GM21723 (cell line): ENCODE results near the gene MCM10.

Experiments used
- ATAC-seq: cut with Tn5 transposase; IDR thresholded peaks from one replicate; pipeline ENCODE4 v1.9.1; 2021; ENCODE audit warnings: mild to moderate bottlenecking, moderate library complexity; ENCODE audit not compliant: unreplicated experiment

Gene MCM10

GRCh38 chr10:13163859-13164258, 2.5 kb downstream of the MCM10 start:
- ATAC-seq: no peak

GRCh38 chr10:13165177-13165576, 3.8 kb downstream of the MCM10 start:
- no peak for ATAC-seq

GRCh38 chr10:13167568-13167967, 6.2 kb downstream of the MCM10 start:
- ATAC-seq: no peak

GRCh38 chr10:13168781-13169180, 7.4 kb downstream of the MCM10 start:
- no peak for ATAC-seq

GRCh38 chr10:13173616-13174015, 12.3 kb downstream of the MCM10 start:
- no peak for ATAC-seq

- ATAC-seq: no peak
These were observed 19.4 kb downstream of the MCM10 start for GRCh38 chr10:13180788-13181187.

GRCh38 chr10:13182424-13182823, 21.1 kb downstream of the MCM10 start:
- ATAC-seq: no peak

- peak; percentile 56 for ATAC-seq
These were observed 22.3 kb downstream of the MCM10 start for GRCh38 chr10:13183625-13184024.

- no peak for ATAC-seq
These were observed 22.9 kb downstream of the MCM10 start for GRCh38 chr10:13184276-13184675.

- no peak for ATAC-seq
These were observed 23.6 kb downstream of the MCM10 start for GRCh38 chr10:13184730-13185514.

GRCh38 chr10:13187135-13187534, 25.8 kb downstream of the MCM10 start:
- ATAC-seq: no peak

GRCh38 chr10:13188593-13188992, 27.2 kb downstream of the MCM10 start:
- ATAC-seq: no peak

GRCh38 chr10:13189961-13190360, 28.6 kb downstream of the MCM10 start:
- ATAC-seq: no peak

- no peak for ATAC-seq
These were observed 29.5 kb downstream of the MCM10 start for GRCh38 chr10:13190816-13191215.

GRCh38 chr10:13191362-13191761, 30.0 kb downstream of the MCM10 start:
- ATAC-seq: no peak

GRCh38 chr10:13193637-13194036, 32.3 kb downstream of the MCM10 start:
- no peak for ATAC-seq

- ATAC-seq: no peak
These were observed 33.7 kb downstream of the MCM10 start for GRCh38 chr10:13195016-13195415.

- ATAC-seq: no peak
These were observed 39.8 kb downstream of the MCM10 start for GRCh38 chr10:13201132-13201531.

GRCh38 chr10:13206091-13206490, 44.7 kb downstream of the MCM10 start:
- ATAC-seq: no peak

- no peak for ATAC-seq
These were observed 45.4 kb downstream of the MCM10 start for GRCh38 chr10:13206546-13207443.

- no peak for ATAC-seq
These were observed 51.8 kb downstream of the MCM10 start for GRCh38 chr10:13213163-13213562.

- no peak for ATAC-seq
These were observed 57.5 kb downstream of the MCM10 start for GRCh38 chr10:13218878-13219277.
